Mesendoderm (in vitro differentiated cells): ENCODE data around the gene DLG2.
"Not testable (repeated sequence)": the region's sequence is repeated elsewhere in the genome, so short reads cannot be mapped to it uniquely, and the experiment has no call there.

ENCODE experiments used
- DNase-seq: peaks from one replicate; pipeline ENCODE4 v3.0.0; 2013
- H2AK5ac ChIP-seq: 2 replicates; pipeline ENCODE4 v1.6.1; 2013; ENCODE audit warnings: low read length, inconsistent platforms
- H2BK120ac ChIP-seq: 2 replicates; pipeline ENCODE4 v1.6.1; 2013; ENCODE audit warnings: low read depth, mild to moderate bottlenecking, low read length, moderate library complexity, mixed read lengths
- H2BK15ac ChIP-seq: replicated peaks from 2 replicates; pipeline ENCODE4 v1.6.1; 2013; ENCODE audit warnings: low read depth, mild to moderate bottlenecking, moderate library complexity
- H2BK5ac ChIP-seq: 2 replicates; pipeline ENCODE4 v1.6.1; 2013; ENCODE audit warnings: low read length, inconsistent platforms
- H3K18ac ChIP-seq: 2 replicates; pipeline ENCODE4 v1.6.1; 2013; ENCODE audit warnings: mild to moderate bottlenecking, low read length, mixed read lengths
- H3K23ac ChIP-seq: one replicate; pipeline ENCODE4 v1.6.1; 2013; ENCODE audit warnings: low read length
- H3K27ac ChIP-seq: 2 replicates; pipeline ENCODE4 v1.5.1; 2013; ENCODE audit warnings: low read depth, mild to moderate bottlenecking, inconsistent platforms, low read length, moderate library complexity
- H3K27me3 ChIP-seq: 2 replicates; pipeline ENCODE4 v1.6.1; 2013; ENCODE audit warnings: low read length, control low read depth, mild to moderate bottlenecking, inconsistent platforms; ENCODE audit not compliant: insufficient read depth, poor library complexity
- H3K36me3 ChIP-seq: 2 replicates; pipeline ENCODE4 v1.6.1; 2013; ENCODE audit warnings: low read length, inconsistent platforms; ENCODE audit not compliant: control insufficient read depth, insufficient read depth
- H3K4ac ChIP-seq: one replicate; pipeline ENCODE4 v1.6.1; 2013; ENCODE audit warnings: low read depth, mild to moderate bottlenecking, low read length, moderate library complexity
- H3K4me1 ChIP-seq: 2 replicates; pipeline ENCODE4 v1.6.1; 2013; ENCODE audit warnings: low read depth, low read length, inconsistent platforms; ENCODE audit not compliant: control insufficient read depth
- H3K4me2 ChIP-seq: 2 replicates; pipeline ENCODE4 v1.6.1; 2013; ENCODE audit warnings: low read length
- H3K4me3 ChIP-seq: 2 replicates; pipeline ENCODE4 v1.5.1; 2013; ENCODE audit warnings: mild to moderate bottlenecking, low read length
- H3K56ac ChIP-seq: one replicate; pipeline ENCODE4 v1.6.1; 2013; ENCODE audit warnings: low read length
- H3K79me1 ChIP-seq: 2 replicates; pipeline ENCODE4 v1.6.1; 2013; ENCODE audit warnings: low read length, inconsistent platforms
- H3K79me2 ChIP-seq: 2 replicates; pipeline ENCODE4 v1.6.1; 2013; ENCODE audit warnings: mild to moderate bottlenecking, low read length; ENCODE audit not compliant: control insufficient read depth, insufficient read depth
- H3K9ac ChIP-seq: 2 replicates; pipeline ENCODE4 v1.6.1; 2013; ENCODE audit warnings: low read length, inconsistent platforms
- H4K5ac ChIP-seq: one replicate; pipeline ENCODE4 v1.6.1; 2013; ENCODE audit warnings: low read length
- H4K8ac ChIP-seq: one replicate; pipeline ENCODE4 v1.6.1; 2013; ENCODE audit warnings: low read depth, mild to moderate bottlenecking, control low read depth, low read length, moderate library complexity
- WGBS: extraction: QIAGEN DNeasy Blood & Tissue Kit; methylation state at CpG from one replicate; pipeline ENCODE4 v1.1.7; 2013; ENCODE audit warnings: low lambda C conversion rate, missing lambda C conversion rate; ENCODE audit not compliant: insufficient coverage; ENCODE audit errors: extremely low coverage; 5-methylcytosine and 5-hydroxymethylcytosine counted together

The DLG2 gene

DNA sequence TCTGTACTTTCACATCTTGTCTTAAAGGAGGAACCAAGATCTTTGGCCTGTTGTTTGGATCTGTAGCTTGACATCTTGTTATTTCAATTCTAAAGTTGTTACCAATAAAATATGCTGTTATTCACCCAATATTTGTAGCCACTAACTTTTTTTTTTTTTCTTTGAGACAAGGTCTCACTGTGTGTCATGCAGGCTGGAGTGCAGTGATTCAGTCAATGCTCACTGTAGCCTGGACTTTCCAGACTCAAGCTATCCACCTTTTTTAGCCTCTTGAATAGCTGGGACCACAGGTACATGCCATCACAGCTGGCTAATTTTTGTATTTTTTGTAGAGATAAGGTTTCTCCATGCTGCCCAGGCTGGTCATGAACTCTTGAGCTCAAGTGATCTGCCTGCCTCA, 769.4 kb downstream of the DLG2 start:
- no peak overlapping the region for H3K9ac ChIP-seq
- no peak overlapping the region for H2BK5ac ChIP-seq
- no peak overlapping the region for H3K4ac ChIP-seq
- H3K36me3 ChIP-seq, result no peaks in the 10 kb centered on the region
- H3K18ac ChIP-seq, result no peak overlapping the region
- H3K4me1 ChIP-seq, result peaks cover 2% of the 10 kb centered on the region
- H4K8ac ChIP-seq, result no peak overlapping the region
- no peaks in the 10 kb centered on the region for H3K79me2 ChIP-seq
- no peak overlapping the region for H2BK15ac ChIP-seq
- H3K27ac ChIP-seq, result no peak overlapping the region
- no peak overlapping the region for H3K4me3 ChIP-seq
- no peak overlapping the region for H2BK120ac ChIP-seq
- DNase-seq, result no peak
- no peak overlapping the region for H4K5ac ChIP-seq
- no peaks in the 10 kb centered on the region for H3K79me1 ChIP-seq
- no peak overlapping the region for H3K4me2 ChIP-seq
- H2AK5ac ChIP-seq, result no peak overlapping the region
- no peak overlapping the region for H3K23ac ChIP-seq
- H3K56ac ChIP-seq, result no peak overlapping the region
- H3K27me3 ChIP-seq, result no peaks in the 10 kb centered on the region

DNA sequence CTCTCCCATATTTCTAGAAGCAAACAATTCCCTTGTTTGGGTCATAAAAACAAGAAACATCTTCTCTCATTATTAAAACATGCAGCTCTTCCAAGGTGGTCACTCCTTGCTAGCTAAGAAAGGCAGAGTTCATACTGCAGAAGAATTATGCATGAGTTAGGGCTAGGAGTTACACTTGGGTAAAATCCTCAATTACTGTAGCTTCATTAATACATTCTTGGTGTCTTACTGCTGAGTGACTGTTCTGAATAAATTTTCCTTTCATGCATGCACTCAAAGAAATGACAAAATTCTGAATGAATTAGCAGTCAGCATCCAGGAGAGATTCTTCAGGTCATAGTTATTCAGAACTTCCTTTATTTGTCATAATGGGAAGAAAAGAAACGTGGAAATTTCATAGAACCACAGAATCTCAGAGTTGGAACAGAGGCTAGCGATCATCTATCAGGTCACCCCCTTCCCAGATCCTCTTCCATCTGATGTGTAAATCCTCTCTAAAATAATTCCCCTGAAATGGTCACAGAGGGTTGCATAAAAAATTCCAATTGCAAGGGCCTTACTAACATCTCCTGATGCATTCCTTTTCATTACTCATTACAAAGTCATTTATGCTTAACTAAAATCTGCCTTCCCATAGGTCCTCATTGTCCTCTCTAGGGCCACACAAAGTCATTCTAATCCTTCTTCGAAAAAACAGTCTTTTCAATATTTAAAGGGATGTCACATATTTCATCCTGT, 771.5 kb downstream of the DLG2 start:
- DNase-seq, result peak; percentile 67
- Histone ChIP-seq H4K8ac (no peak overlapping the region), H3K79me1 (no peaks in the 10 kb centered on the region), H3K4ac (no peak overlapping the region), H3K9ac (no peak overlapping the region), H2AK5ac (no peak overlapping the region), H4K5ac (no peak overlapping the region), H3K79me2 (no peaks in the 10 kb centered on the region), H2BK5ac (no peak overlapping the region), H3K23ac (no peak overlapping the region), H3K27me3 (no peaks in the 10 kb centered on the region), H3K18ac (no peak overlapping the region), H2BK15ac (no peak overlapping the region), H3K36me3 (no peaks in the 10 kb centered on the region), H3K56ac (no peak overlapping the region), H2BK120ac (no peak overlapping the region), H3K4me3 (no peak overlapping the region), H3K4me2 (no peak overlapping the region), H3K27ac (no peak overlapping the region), H3K4me1 (no peaks in the 10 kb centered on the region)
- no CpG with 5 or more reads among the region's 3 CpGs for whole genome bisulfite sequencing

DNA sequence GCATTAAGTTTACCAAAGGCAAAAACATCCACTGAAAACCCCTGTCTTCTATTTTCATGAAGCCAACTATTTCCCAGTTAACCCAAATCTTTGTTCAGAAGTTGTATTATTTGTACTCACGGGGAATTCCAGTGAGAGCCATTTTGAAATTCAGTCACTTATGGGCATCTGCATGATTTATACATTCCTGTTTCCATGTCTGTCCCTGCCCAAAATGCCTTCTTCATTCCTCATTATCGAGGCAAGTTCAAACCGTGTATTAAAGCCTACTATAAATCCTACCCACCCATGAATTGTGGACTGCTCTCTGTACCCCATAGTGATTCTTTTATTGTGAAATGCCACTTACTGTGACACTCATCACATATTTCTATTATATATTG, 772.7 kb downstream of the DLG2 start:
- no CpG with 5 or more reads among the region's 3 CpGs for WGBS
- Histone ChIP-seq H3K56ac (no peak overlapping the region), H3K79me2 (no peaks in the 10 kb centered on the region), H3K9ac (no peak overlapping the region), H3K4me3 (no peak overlapping the region), H3K4me1 (no peaks in the 10 kb centered on the region), H2BK5ac (no peak overlapping the region), H3K4me2 (no peak overlapping the region), H4K5ac (no peak overlapping the region), H4K8ac (no peak overlapping the region), H3K36me3 (no peaks in the 10 kb centered on the region), H3K18ac (peak overlapping the region; percentile 28), H3K27me3 (no peaks in the 10 kb centered on the region), H3K23ac (no peak overlapping the region), H2AK5ac (no peak overlapping the region), H3K4ac (no peak overlapping the region), H2BK15ac (no peak overlapping the region), H3K27ac (no peak overlapping the region), H2BK120ac (no peak overlapping the region), H3K79me1 (no peaks in the 10 kb centered on the region)
- no peak for DNase-seq

DNA sequence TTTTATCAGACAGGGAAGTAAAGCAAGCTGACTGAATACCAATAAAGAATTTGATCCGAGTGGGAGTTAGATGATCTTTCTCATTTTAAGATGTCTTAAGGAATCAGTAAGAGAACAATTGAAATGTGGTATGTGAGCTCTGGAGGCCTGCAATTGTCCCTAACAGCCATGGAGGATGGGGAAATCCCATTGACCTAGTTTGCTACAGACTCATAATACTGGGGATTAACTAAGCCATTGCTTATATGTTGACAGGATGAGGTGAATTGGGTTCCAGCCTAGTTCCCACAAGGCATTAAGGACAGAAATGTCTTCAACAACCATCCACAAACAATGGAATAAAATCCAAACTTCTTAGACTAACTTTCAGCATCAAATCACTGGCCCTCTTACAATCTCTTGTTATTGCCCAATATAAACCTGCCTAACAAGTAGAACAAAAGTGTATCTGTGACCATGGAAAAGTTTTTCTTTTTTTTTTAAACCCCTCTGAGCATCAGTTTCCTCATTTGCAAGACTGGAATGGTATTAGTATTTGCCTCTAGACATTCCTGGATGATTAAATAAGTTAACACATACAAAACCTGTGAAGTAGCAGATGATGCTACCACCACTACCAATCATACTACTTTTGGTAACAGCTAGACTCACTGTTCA, 773.2 kb downstream of the DLG2 start:
- Histone ChIP-seq H4K8ac (no peak overlapping the region), H4K5ac (no peak overlapping the region), H2BK120ac (no peak overlapping the region), H3K36me3 (no peaks in the 10 kb centered on the region), H3K9ac (no peak overlapping the region), H3K18ac (peak overlapping the region; percentile 28), H3K27ac (no peak overlapping the region), H3K4me1 (no peaks in the 10 kb centered on the region), H3K56ac (no peak overlapping the region), H3K79me1 (no peaks in the 10 kb centered on the region), H3K4ac (no peak overlapping the region), H2AK5ac (no peak overlapping the region), H3K27me3 (no peaks in the 10 kb centered on the region), H3K79me2 (no peaks in the 10 kb centered on the region), H3K4me2 (no peak overlapping the region), H3K23ac (no peak overlapping the region), H2BK5ac (no peak overlapping the region), H2BK15ac (no peak overlapping the region), H3K4me3 (no peak overlapping the region)
- DNase-seq, result no peak
- WGBS, result no CpG with 5 or more reads among the region's 1 CpG

DNA sequence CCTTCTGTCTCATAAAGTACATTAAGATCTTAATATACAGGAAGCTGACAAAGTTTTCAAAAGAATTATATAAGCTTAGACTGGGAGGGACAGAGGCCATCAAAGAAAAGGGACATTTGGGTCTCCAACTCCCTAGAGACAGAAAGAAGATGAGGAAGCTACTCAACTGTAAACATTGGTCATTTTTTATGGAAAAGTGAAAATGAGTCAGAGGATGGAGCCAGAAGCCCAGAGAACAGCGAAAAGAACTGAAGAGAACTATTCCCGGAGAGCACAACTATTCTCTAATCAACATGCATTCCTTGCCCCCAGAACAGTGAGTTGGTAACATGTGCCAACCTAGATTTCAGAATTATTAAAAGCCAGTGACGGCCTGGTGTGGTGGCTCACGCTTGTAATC, 779.3 kb downstream of the DLG2 start:
- Histone ChIP-seq H2BK5ac (no peak overlapping the region), H3K18ac (no peak overlapping the region), H3K4me1 (no peaks in the 10 kb centered on the region), H2BK15ac (no peak overlapping the region), H3K4me2 (no peak overlapping the region), H4K8ac (no peak overlapping the region), H3K27me3 (no peaks in the 10 kb centered on the region), H2AK5ac (no peak overlapping the region), H3K27ac (no peak overlapping the region), H3K9ac (no peak overlapping the region), H3K79me1 (no peaks in the 10 kb centered on the region), H3K36me3 (no peaks in the 10 kb centered on the region), H3K56ac (no peak overlapping the region), H3K4me3 (no peak overlapping the region), H2BK120ac (no peak overlapping the region), H3K23ac (no peak overlapping the region), H4K5ac (no peak overlapping the region), H3K79me2 (no peaks in the 10 kb centered on the region), H3K4ac (no peak overlapping the region)
- no CpG with 5 or more reads among the region's 4 CpGs for WGBS
- no peak for DNase-seq

DNA sequence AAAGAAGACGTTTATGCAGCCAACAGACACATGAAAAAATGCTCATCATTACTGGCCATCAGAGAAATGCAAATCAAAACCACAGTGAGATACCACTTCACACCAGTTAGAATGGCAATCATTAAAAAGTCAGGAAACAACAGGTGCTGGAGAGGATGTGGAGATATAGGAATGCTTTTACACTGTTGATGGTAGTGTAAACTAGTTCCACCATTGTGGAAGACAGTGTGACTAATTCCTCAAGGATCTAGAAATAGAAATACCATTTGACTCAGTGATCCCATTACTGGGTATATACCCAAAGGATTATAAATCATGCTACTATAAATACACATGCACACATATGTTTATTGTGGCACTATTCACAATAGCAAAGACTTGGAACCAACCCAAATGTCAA, 786.9 kb downstream of the DLG2 start:
- not testable (repeated sequence) for DNase-seq, H3K27ac ChIP-seq, H3K4me3 ChIP-seq, H3K4me1 ChIP-seq, H3K36me3 ChIP-seq, H2BK15ac ChIP-seq, H3K18ac ChIP-seq, H3K4me2 ChIP-seq, H3K79me1 ChIP-seq, H2AK5ac ChIP-seq, H3K27me3 ChIP-seq, H3K4ac ChIP-seq, H4K5ac ChIP-seq, H3K56ac ChIP-seq, H3K79me2 ChIP-seq, H2BK5ac ChIP-seq, H4K8ac ChIP-seq, H3K23ac ChIP-seq, H2BK120ac ChIP-seq, H3K9ac ChIP-seq
- no CpG with 5 or more reads among the region's 1 CpG for WGBS
